HepG2 (cell line): ENCODE results near the gene POFUT2. TPM values are rescaled to one million over a fixed set of nuclear protein-coding genes. Genes with fewer than 3 reads are reported as not detected.

Source experiments
- ATAD3A ChIP-seq: sonication (generic); formaldehyde crosslinking; IDR thresholded peaks from 2 replicates; pipeline ENCODE4 v1.4.0; 2020; ENCODE audit warnings: missing genetic modification reagents
- CCAR2 ChIP-seq: fragments of 200-400 bp; formaldehyde crosslinking; optimal IDR thresholded peaks from 2 replicates; pipeline ENCODE3; 2018; ENCODE audit warnings: low read depth, mild to moderate bottlenecking, low read length, moderate library complexity
- GTF2F1 ChIP-seq: fragments of 150-350 bp; IDR thresholded peaks from 2 replicates; pipeline ENCODE4 v1.6.1; 2014; ENCODE audit warnings: low read length
- NFE2L2 ChIP-seq: fragments of 150-350 bp; IDR thresholded peaks from 2 replicates; pipeline ENCODE4 v1.6.1; 2014; ENCODE audit warnings: low read length
- SAP130 ChIP-seq: IDR thresholded peaks from 2 replicates; pipeline ENCODE4 v1.6.1; 2016; ENCODE audit warnings: low read depth
- SP5 ChIP-seq: IDR thresholded peaks from 2 replicates; pipeline ENCODE4 v1.6.1; 2016; ENCODE audit warnings: low read depth, borderline replicate concordance
- TBL1XR1 ChIP-seq: fragments of 150-350 bp; IDR thresholded peaks from 2 replicates; pipeline ENCODE4 v1.6.1; 2014; ENCODE audit warnings: borderline replicate concordance, low read length; ENCODE audit not compliant: partially characterized antibody
- TBX3 ChIP-seq: fragments of 450-650 bp; IDR thresholded peaks from 2 replicates; pipeline ENCODE4 v1.6.1; 2017; ENCODE audit warnings: antibody characterized with exemption, mild to moderate bottlenecking, inconsistent platforms, borderline replicate concordance
- YEATS2 ChIP-seq: sonication (generic); formaldehyde crosslinking; IDR thresholded peaks from 2 replicates; pipeline ENCODE4 v1.4.0; 2020; ENCODE audit warnings: missing genetic modification reagents, borderline replicate concordance
- ZBTB21 ChIP-seq: sonication (generic); formaldehyde crosslinking; IDR thresholded peaks from 2 replicates; pipeline ENCODE4 v1.4.0; 2020; ENCODE audit warnings: missing genetic modification reagents
- ZMYM3 ChIP-seq: sonication (generic); formaldehyde crosslinking; IDR thresholded peaks from 2 replicates; pipeline ENCODE4 v1.5.1; 2020; ENCODE audit warnings: mild to moderate bottlenecking, missing genetic modification reagents
- ZNF20 ChIP-seq: sonication (generic); formaldehyde crosslinking; IDR thresholded peaks from 2 replicates; pipeline ENCODE4 v1.4.0; 2020; ENCODE audit warnings: mild to moderate bottlenecking, moderate library complexity, missing genetic modification reagents
- ZNF326 ChIP-seq: sonication (generic); formaldehyde crosslinking; IDR thresholded peaks from 2 replicates; pipeline ENCODE4 v1.4.0; 2020; ENCODE audit warnings: missing genetic modification reagents, borderline replicate concordance
- polyA plus RNA-seq, 8 experiments: library from polyadenylated mRNA; depleted of rRNA in 3 of 8; stranded (reverse) in 7 of 8; unstranded in 1 of 8; fragments of >200 nt; fragmentation: Illumina TruSeq in 4 of 8; extraction: Trizol in 4 of 8; gene quantifications; 2 replicates each; pipeline versions ENCODE4 v1.2.1 to v1.2.3, GENCODE V29; 2011 to 2016; ENCODE audit warnings: low read depth in 4 of 8, missing spikeins in 1 of 8, mixed read lengths in 1 of 8; ENCODE audit not compliant: insufficient read depth in 1 of 8
- total RNA-seq, 5 experiments: library from RNA; depleted of rRNA; stranded (reverse); fragments of >200 nt; fragmentation: Illumina TruSeq; extraction: Trizol; gene quantifications; 2 replicates each; pipeline ENCODE4 v1.2.3, GENCODE V29; 2016; ENCODE audit warnings: low read depth in 1 of 5
- TF ChIP-seq, protein P1 (sequence below): sonication (generic); formaldehyde crosslinking; IDR thresholded peaks from 2 replicates; pipeline ENCODE4 v1.4.0; 2020; ENCODE audit warnings: missing genetic modification reagents, borderline replicate concordance
- TF ChIP-seq, protein P2 (sequence below): sonication (generic); formaldehyde crosslinking; IDR thresholded peaks from 2 replicates; pipeline ENCODE4 v1.4.0; 2020; ENCODE audit warnings: mild to moderate bottlenecking, missing genetic modification reagents
- TF ChIP-seq, protein P3 (sequence below): sonication (generic); formaldehyde crosslinking; IDR thresholded peaks from 2 replicates; pipeline ENCODE4 v1.8.0; 2023; ENCODE audit warnings: mild to moderate bottlenecking, missing genetic modification reagents
- TF ChIP-seq, protein P4 (sequence below): sonication (generic); formaldehyde crosslinking; IDR thresholded peaks from 2 replicates; pipeline ENCODE4 v1.4.0; 2020; ENCODE audit warnings: mild to moderate bottlenecking, missing genetic modification reagents

The POFUT2 gene
- total and polyA plus RNA-seq, 2 of the 13 experiments (the other 11 are each of a cell fraction or from before 2014, with no cell fraction given), result 22.8 to 24.0 TPM

DNA sequence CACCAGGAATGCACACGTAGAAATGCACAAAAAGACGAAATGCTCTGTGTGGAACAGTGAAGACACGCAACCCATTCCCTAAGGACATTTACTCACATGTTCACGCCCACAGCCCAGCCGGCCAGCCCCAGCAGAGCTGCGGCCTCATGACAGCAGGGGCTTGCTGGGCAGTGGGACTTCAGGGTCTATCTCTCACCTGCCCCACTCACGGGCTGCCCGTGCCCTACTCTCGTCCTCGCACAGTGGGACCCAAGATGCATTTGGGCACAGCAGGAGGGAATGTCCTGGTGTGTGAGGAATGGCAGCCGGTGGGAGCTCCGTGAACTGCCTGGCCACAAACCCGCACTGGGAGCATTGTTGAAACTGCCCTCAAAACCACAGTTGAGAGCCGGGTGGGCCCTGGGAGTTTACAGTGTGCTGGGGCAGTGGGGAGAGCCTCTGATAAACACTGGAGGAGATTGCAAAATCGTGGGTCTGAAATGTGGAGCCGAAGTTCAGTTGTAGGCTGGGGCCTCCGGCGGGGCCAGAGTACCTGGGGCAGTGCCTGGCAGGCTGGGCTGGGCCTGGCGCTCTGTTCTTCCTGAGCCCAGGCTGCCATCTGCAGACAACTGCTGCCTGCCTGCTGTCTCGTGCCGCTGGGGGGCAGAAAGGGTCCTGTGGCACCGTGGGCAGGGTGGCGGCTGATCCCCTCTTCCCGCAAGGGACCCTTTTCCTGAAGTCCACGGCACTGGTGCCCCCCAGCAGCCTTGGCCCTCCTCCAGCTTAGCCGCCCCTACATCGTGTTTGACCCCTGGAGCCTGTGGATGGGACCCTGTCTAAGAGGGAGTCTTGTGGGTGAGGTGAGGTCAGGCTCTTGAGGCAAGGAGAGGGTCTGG lies 20.7 kb upstream of the POFUT2 start (continued):
- TF ChIP-seq, protein P1, sequence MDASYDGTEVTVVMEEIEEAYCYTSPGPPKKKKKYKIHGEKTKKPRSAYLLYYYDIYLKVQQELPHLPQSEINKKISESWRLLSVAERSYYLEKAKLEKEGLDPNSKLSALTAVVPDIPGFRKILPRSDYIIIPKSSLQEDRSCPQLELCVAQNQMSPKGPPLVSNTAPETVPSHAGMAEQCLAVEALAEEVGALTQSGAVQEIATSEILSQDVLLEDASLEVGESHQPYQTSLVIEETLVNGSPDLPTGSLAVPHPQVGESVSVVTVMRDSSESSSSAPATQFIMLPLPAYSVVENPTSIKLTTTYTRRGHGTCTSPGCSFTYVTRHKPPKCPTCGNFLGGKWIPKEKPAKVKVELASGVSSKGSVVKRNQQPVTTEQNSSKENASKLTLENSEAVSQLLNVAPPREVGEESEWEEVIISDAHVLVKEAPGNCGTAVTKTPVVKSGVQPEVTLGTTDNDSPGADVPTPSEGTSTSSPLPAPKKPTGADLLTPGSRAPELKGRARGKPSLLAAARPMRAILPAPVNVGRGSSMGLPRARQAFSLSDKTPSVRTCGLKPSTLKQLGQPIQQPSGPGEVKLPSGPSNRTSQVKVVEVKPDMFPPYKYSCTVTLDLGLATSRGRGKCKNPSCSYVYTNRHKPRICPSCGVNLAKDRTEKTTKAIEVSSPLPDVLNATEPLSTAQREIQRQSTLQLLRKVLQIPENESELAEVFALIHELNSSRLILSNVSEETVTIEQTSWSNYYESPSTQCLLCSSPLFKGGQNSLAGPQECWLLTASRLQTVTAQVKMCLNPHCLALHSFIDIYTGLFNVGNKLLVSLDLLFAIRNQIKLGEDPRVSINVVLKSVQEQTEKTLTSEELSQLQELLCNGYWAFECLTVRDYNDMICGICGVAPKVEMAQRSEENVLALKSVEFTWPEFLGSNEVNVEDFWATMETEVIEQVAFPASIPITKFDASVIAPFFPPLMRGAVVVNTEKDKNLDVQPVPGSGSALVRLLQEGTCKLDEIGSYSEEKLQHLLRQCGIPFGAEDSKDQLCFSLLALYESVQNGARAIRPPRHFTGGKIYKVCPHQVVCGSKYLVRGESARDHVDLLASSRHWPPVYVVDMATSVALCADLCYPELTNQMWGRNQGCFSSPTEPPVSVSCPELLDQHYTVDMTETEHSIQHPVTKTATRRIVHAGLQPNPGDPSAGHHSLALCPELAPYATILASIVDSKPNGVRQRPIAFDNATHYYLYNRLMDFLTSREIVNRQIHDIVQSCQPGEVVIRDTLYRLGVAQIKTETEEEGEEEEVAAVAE (CRISPR knock-in tag), result peak; percentile 53; the same call in 1 of the 2 replicates
- TF ChIP-seq, protein P2, sequence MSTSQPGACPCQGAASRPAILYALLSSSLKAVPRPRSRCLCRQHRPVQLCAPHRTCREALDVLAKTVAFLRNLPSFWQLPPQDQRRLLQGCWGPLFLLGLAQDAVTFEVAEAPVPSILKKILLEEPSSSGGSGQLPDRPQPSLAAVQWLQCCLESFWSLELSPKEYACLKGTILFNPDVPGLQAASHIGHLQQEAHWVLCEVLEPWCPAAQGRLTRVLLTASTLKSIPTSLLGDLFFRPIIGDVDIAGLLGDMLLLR (CRISPR knock-in tag), result peak; percentile 57; the same call in 1 of the 2 replicates
- TF ChIP-seq ATAD3A (CRISPR knock-in tag), result no peak
- TF ChIP-seq SP5 (CRISPR knock-in tag), result peak; percentile 22; the same call in 1 of the 2 replicates
- peak; percentile 70 for TF ChIP-seq SAP130 (CRISPR knock-in tag)
- TF ChIP-seq TBX3, result no peak
- peak; percentile 5; the same call in 1 of the 2 replicates for TF ChIP-seq ZBTB21 (CRISPR knock-in tag)
- TF ChIP-seq CCAR2, result no peak
- no peak for TF ChIP-seq NFE2L2
- peak; percentile 58; the same call in 1 of the 2 replicates for TF ChIP-seq YEATS2 (CRISPR knock-in tag)
- TF ChIP-seq ZNF326 (CRISPR knock-in tag), result no peak
- no peak for TF ChIP-seq ZNF20 (CRISPR knock-in tag)
- no peak for TF ChIP-seq GTF2F1
- TF ChIP-seq, protein P3, sequence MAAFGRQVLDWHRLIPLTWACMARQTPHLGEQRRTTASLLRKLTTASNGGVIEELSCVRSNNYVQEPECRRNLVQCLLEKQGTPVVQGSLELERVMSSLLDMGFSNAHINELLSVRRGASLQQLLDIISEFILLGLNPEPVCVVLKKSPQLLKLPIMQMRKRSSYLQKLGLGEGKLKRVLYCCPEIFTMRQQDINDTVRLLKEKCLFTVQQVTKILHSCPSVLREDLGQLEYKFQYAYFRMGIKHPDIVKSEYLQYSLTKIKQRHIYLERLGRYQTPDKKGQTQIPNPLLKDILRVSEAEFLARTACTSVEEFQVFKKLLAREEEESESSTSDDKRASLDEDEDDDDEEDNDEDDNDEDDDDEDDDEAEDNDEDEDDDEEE (CRISPR knock-in tag), result no peak; the same call in 1 of the 2 replicates
- TF ChIP-seq ZMYM3 (CRISPR knock-in tag), result no peak
- TF ChIP-seq, protein P4, sequence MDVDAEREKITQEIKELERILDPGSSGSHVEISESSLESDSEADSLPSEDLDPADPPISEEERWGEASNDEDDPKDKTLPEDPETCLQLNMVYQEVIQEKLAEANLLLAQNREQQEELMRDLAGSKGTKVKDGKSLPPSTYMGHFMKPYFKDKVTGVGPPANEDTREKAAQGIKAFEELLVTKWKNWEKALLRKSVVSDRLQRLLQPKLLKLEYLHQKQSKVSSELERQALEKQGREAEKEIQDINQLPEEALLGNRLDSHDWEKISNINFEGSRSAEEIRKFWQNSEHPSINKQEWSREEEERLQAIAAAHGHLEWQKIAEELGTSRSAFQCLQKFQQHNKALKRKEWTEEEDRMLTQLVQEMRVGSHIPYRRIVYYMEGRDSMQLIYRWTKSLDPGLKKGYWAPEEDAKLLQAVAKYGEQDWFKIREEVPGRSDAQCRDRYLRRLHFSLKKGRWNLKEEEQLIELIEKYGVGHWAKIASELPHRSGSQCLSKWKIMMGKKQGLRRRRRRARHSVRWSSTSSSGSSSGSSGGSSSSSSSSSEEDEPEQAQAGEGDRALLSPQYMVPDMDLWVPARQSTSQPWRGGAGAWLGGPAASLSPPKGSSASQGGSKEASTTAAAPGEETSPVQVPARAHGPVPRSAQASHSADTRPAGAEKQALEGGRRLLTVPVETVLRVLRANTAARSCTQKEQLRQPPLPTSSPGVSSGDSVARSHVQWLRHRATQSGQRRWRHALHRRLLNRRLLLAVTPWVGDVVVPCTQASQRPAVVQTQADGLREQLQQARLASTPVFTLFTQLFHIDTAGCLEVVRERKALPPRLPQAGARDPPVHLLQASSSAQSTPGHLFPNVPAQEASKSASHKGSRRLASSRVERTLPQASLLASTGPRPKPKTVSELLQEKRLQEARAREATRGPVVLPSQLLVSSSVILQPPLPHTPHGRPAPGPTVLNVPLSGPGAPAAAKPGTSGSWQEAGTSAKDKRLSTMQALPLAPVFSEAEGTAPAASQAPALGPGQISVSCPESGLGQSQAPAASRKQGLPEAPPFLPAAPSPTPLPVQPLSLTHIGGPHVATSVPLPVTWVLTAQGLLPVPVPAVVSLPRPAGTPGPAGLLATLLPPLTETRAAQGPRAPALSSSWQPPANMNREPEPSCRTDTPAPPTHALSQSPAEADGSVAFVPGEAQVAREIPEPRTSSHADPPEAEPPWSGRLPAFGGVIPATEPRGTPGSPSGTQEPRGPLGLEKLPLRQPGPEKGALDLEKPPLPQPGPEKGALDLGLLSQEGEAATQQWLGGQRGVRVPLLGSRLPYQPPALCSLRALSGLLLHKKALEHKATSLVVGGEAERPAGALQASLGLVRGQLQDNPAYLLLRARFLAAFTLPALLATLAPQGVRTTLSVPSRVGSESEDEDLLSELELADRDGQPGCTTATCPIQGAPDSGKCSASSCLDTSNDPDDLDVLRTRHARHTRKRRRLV, result peak; percentile 88; the same call in 1 of the 2 replicates
- no peak for TF ChIP-seq TBL1XR1
